H9 (cell line): ENCODE data around the gene PBX1. TPM values are rescaled to one million over a fixed set of nuclear protein-coding genes. Genes with fewer than 3 reads are reported as not detected.

Source experiments
- DNase-seq: peaks from one replicate; pipeline ENCODE4 v3.0.0-alpha.2; 2017
- H2AFZ ChIP-seq: one replicate; pipeline ENCODE4 v1.6.1; 2013; ENCODE audit warnings: mild to moderate bottlenecking, low read length, control low read depth, moderate library complexity
- H2AK5ac ChIP-seq: 2 replicates; pipeline ENCODE4 v1.6.1; 2013; ENCODE audit warnings: low read length, control low read depth, mixed read lengths; ENCODE audit not compliant: insufficient read length
- H2BK120ac ChIP-seq: one replicate; pipeline ENCODE4 v1.6.1; 2013; ENCODE audit warnings: low read depth, mild to moderate bottlenecking, low read length, control low read depth, inconsistent platforms; ENCODE audit not compliant: poor library complexity, severe bottlenecking
- H2BK12ac ChIP-seq: 2 replicates; pipeline ENCODE4 v1.6.1; 2013; ENCODE audit warnings: low read length, control low read depth, mixed read lengths, low read depth; ENCODE audit not compliant: insufficient read length
- H2BK15ac ChIP-seq: 2 replicates; pipeline ENCODE4 v1.6.1; 2013; ENCODE audit warnings: low read depth, low read length, control low read depth
- H2BK20ac ChIP-seq: one replicate; pipeline ENCODE4 v1.6.1; 2013; ENCODE audit warnings: low read depth, mild to moderate bottlenecking, low read length, control low read depth, inconsistent platforms; ENCODE audit not compliant: poor library complexity, severe bottlenecking
- H2BK5ac ChIP-seq: 2 replicates; pipeline ENCODE4 v1.6.1; 2013; ENCODE audit warnings: low read length, control low read depth, mixed read lengths; ENCODE audit not compliant: insufficient read length
- H3K14ac ChIP-seq: 2 replicates; pipeline ENCODE4 v1.6.1; 2013; ENCODE audit warnings: low read length, control low read depth; ENCODE audit not compliant: insufficient read depth
- H3K18ac ChIP-seq: 2 replicates; pipeline ENCODE4 v1.6.1; 2013; ENCODE audit warnings: low read depth, mild to moderate bottlenecking, mixed read lengths, low read length, control low read depth; ENCODE audit not compliant: insufficient read length
- H3K23ac ChIP-seq: 2 replicates; pipeline ENCODE4 v1.6.1; 2013; ENCODE audit warnings: low read length, control low read depth, mixed read lengths, low read depth; ENCODE audit not compliant: insufficient read length
- H3K23me2 ChIP-seq: 2 replicates; pipeline ENCODE4 v1.6.1; 2013; ENCODE audit warnings: low read depth, mild to moderate bottlenecking, mixed read lengths, low read length, control low read depth; ENCODE audit not compliant: insufficient read length, poor library complexity, severe bottlenecking
- H3K27ac ChIP-seq: 2 replicates; pipeline ENCODE4 v1.5.1; 2013; ENCODE audit warnings: low read length, control low read depth, mixed read lengths, low read depth; ENCODE audit not compliant: insufficient read length
- H3K27me3 ChIP-seq: 2 replicates; pipeline ENCODE4 v1.6.1; 2013; ENCODE audit warnings: low read length, control low read depth, inconsistent platforms; ENCODE audit not compliant: insufficient read depth
- H3K4ac ChIP-seq: 2 replicates; pipeline ENCODE4 v1.6.1; 2013; ENCODE audit warnings: low read depth, mild to moderate bottlenecking, control low read depth, inconsistent platforms, low read length, moderate library complexity
- H3K4me1 ChIP-seq: 2 replicates; pipeline ENCODE4 v1.6.1; 2013; ENCODE audit warnings: low read length, control low read depth, inconsistent platforms; ENCODE audit not compliant: insufficient read depth
- H3K4me2 ChIP-seq: 2 replicates; pipeline ENCODE4 v1.6.1; 2013; ENCODE audit warnings: low read length, control low read depth, mixed read lengths; ENCODE audit not compliant: insufficient read length, insufficient read depth
- H3K56ac ChIP-seq: 2 replicates; pipeline ENCODE4 v1.6.1; 2013; ENCODE audit warnings: low read depth, mild to moderate bottlenecking, mixed read lengths, low read length, control low read depth; ENCODE audit not compliant: insufficient read length
- H3K79me1 ChIP-seq: 2 replicates; pipeline ENCODE4 v1.6.1; 2013; ENCODE audit warnings: low read depth, mild to moderate bottlenecking, moderate library complexity, low read length, control low read depth, inconsistent platforms; ENCODE audit not compliant: insufficient read depth, poor library complexity, severe bottlenecking
- H3K79me2 ChIP-seq: 2 replicates; pipeline ENCODE4 v1.6.1; 2013; ENCODE audit warnings: low read length, control low read depth, inconsistent platforms; ENCODE audit not compliant: insufficient read depth
- H3K9ac ChIP-seq: 2 replicates; pipeline ENCODE4 v1.6.1; 2013; ENCODE audit warnings: low read length, control low read depth, mixed read lengths; ENCODE audit not compliant: insufficient read length; ENCODE audit errors: extremely low read depth
- H3K9me3 ChIP-seq: one replicate; pipeline ENCODE4 v1.6.1; 2013; ENCODE audit warnings: low read depth, low read length, inconsistent platforms; ENCODE audit not compliant: control insufficient read depth
- H3T11ph ChIP-seq: one replicate; pipeline ENCODE4 v1.6.1; 2013; ENCODE audit warnings: mild to moderate bottlenecking, low read length, control low read depth, inconsistent platforms
- H4K20me1 ChIP-seq: one replicate; pipeline ENCODE4 v1.6.1; 2013; ENCODE audit not compliant: control insufficient read depth, insufficient read length, insufficient read depth
- H4K5ac ChIP-seq: 2 replicates; pipeline ENCODE4 v1.6.1; 2013; ENCODE audit warnings: low read depth, mild to moderate bottlenecking, mixed read lengths, low read length, control low read depth; ENCODE audit not compliant: insufficient read length
- H4K8ac ChIP-seq: replicated peaks from 2 replicates; pipeline ENCODE4 v1.6.1; 2013; ENCODE audit warnings: low read length, control low read depth, mixed read lengths, low read depth; ENCODE audit not compliant: insufficient read length
- H4K91ac ChIP-seq: 2 replicates; pipeline ENCODE4 v1.6.1; 2013; ENCODE audit warnings: low read depth, mild to moderate bottlenecking, moderate library complexity, mixed read lengths, low read length, control low read depth; ENCODE audit not compliant: insufficient read length
- H3K27ac Mint-ChIP-seq, 3 experiments: 2 replicates in 2 of 3; 3 replicates in 1 of 3; pipeline ENCODE4 v1.8.0; 2020 to 2021; ENCODE audit warnings: mixed read lengths in 3 of 3, mild to moderate bottlenecking in 1 of 3, moderate library complexity in 1 of 3
- H3K27me3 Mint-ChIP-seq: 2 replicates; pipeline ENCODE4 v1.8.0; 2021; ENCODE audit warnings: low read depth, mild to moderate bottlenecking, moderate library complexity, mixed read lengths
- H3K36me3 Mint-ChIP-seq, 3 experiments: 2 replicates in 2 of 3; 3 replicates in 1 of 3; pipeline ENCODE4 v1.8.0; 2020 to 2021; ENCODE audit warnings: low read depth in 3 of 3, mixed read lengths in 3 of 3; ENCODE audit not compliant: insufficient read depth in 1 of 3
- H3K4me1 Mint-ChIP-seq, 2 experiments: 2 replicates each; pipeline ENCODE4 v1.8.0; 2020; ENCODE audit warnings: mixed read lengths in 2 of 2
- H3K4me3 Mint-ChIP-seq, 2 experiments: 2 replicates in 1 of 2; 3 replicates in 1 of 2; pipeline ENCODE4 v1.8.0; 2020 to 2021; ENCODE audit warnings: mild to moderate bottlenecking in 2 of 2, mixed read lengths in 2 of 2, moderate library complexity in 1 of 2
- H3K9me3 Mint-ChIP-seq, 2 experiments: 2 replicates in 1 of 2; 3 replicates in 1 of 2; pipeline ENCODE4 v1.8.0; 2020; ENCODE audit warnings: mild to moderate bottlenecking in 2 of 2, mixed read lengths in 2 of 2, moderate library complexity in 1 of 2
- WGBS: extraction: QIAGEN DNeasy Blood & Tissue Kit; methylation state at CpG from one replicate; pipeline ENCODE4 v1.1.7; 2013; ENCODE audit warnings: missing lambda C conversion rate, low lambda C conversion rate, mixed read lengths; ENCODE audit not compliant: insufficient read length; ENCODE audit errors: extremely low coverage; 5-methylcytosine and 5-hydroxymethylcytosine counted together
- total RNA-seq: library from RNA; stranded (reverse); gene quantifications from 2 replicates; pipeline ENCODE4 v1.2.1, GENCODE V29; 2021
- TF ChIP-seq, protein P1 (sequence below): fragments of 200-600 bp; sonication (generic); conservative IDR thresholded peaks from 3 replicates; pipeline ENCODE4 v1.8.0; 2021; ENCODE audit warnings: antibody characterized with exemption, mild to moderate bottlenecking

Gene PBX1
- total RNA-seq, 1 experiment from 2014 or later, result 142 TPM

DNA sequence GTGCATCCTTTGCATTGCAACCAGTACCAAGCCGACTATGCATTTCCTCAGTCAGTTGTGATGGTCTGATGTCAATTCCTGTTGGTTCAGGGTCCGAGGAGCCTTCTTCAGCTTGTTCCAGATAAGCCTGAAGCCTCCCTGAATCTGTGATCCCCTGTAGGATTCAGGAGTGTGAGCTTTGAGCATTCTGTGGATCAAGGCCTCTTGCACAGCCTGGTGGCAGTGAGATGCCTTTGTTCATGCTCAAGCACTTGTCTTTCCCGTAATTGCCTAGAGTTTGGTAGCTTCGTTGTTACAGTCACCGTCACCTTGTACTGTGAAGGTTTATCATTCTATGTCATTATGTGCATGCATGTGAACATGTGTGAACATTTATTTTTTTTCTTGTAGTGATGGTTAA lies 103.5 kb downstream of the PBX1 start:
- Histone ChIP-seq H3K23ac (no peak overlapping the region), H3K56ac (no peak overlapping the region), H2AFZ (no peak overlapping the region), H3K79me2 (peaks cover 2% of the 10 kb centered on the region; the same call in 1 of the 2 replicates), H3K18ac (no peak overlapping the region), H3K79me1 (no peaks in the 10 kb centered on the region), H4K5ac (no peak overlapping the region), H3T11ph (no peak overlapping the region), H3K27ac (no peak overlapping the region), H3K9me3 (no peaks in the 10 kb centered on the region), H2BK120ac (no peak overlapping the region), H3K4me2 (no peak overlapping the region), H2BK15ac (no peak overlapping the region), H4K8ac (no peak overlapping the region), H2BK20ac (no peak overlapping the region), H3K27me3 (no peaks in the 10 kb centered on the region), H3K9ac (no peak overlapping the region), H3K4ac (no peak overlapping the region), H2BK12ac (no peak overlapping the region), H4K20me1 (no peaks in the 10 kb centered on the region), H4K91ac (no peak overlapping the region), H3K4me1 (peaks cover 10% of the 10 kb centered on the region), H2AK5ac (no peak overlapping the region), H3K14ac (no peak overlapping the region), H3K23me2 (no peaks in the 10 kb centered on the region), H2BK5ac (no peak overlapping the region)
- H3K4me3 Mint-ChIP-seq, result no peak overlapping the region
- H3K9me3 Mint-ChIP-seq, result no peaks in the 10 kb centered on the region
- H3K36me3 Mint-ChIP-seq, result peaks cover 0 to 8% (median 4%) of the 10 kb centered on the region in 3 experiments; a peak in 4 of 7 replicates
- WGBS, result no CpG with 5 or more reads among the region's 5 CpGs
- H3K27ac Mint-ChIP-seq, result no peak overlapping the region
- H3K4me1 Mint-ChIP-seq, result peaks cover 39 to 53% of the 10 kb centered on the region in 2 experiments
- DNase-seq, result no peak
- TF ChIP-seq, protein P1, sequence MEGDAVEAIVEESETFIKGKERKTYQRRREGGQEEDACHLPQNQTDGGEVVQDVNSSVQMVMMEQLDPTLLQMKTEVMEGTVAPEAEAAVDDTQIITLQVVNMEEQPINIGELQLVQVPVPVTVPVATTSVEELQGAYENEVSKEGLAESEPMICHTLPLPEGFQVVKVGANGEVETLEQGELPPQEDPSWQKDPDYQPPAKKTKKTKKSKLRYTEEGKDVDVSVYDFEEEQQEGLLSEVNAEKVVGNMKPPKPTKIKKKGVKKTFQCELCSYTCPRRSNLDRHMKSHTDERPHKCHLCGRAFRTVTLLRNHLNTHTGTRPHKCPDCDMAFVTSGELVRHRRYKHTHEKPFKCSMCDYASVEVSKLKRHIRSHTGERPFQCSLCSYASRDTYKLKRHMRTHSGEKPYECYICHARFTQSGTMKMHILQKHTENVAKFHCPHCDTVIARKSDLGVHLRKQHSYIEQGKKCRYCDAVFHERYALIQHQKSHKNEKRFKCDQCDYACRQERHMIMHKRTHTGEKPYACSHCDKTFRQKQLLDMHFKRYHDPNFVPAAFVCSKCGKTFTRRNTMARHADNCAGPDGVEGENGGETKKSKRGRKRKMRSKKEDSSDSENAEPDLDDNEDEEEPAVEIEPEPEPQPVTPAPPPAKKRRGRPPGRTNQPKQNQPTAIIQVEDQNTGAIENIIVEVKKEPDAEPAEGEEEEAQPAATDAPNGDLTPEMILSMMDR, result peak; percentile 38; the same call in 1 of the 3 replicates
- H3K27me3 Mint-ChIP-seq, result no peaks in the 10 kb centered on the region
